T47D (cell line): ENCODE data around the gene KPTN.

Source experiments
- DNase-seq, 2 experiments: peaks; one replicate each; pipeline versions ENCODE4 v3.0.0 to v3.0.0-alpha.2; 2011 to 2012; ENCODE audit warnings: low read depth in 1 of 2, low spot score in 1 of 2
- JUND ChIP-seq: IDR thresholded peaks from 2 replicates; pipeline ENCODE4 v1.6.1; 2012; ENCODE audit warnings: low read depth
- in situ Hi-C: cut with HindIII; loops from 2 replicates; pipeline ENCODE4 v1.10.0; 2016; ENCODE audit warnings: low sequenced_read_pairs, low pct_unique_long_range_greater_than_20kb

The KPTN gene

GRCh38 chr19:47514151-47514868 is 30.3 kb upstream of the KPTN start:
- DNase-seq: no peak
- no peak for TF ChIP-seq JUND
- in situ Hi-C loops: no loop called here

GRCh38 chr19:47512948-47513319 is 28.9 kb upstream of the KPTN start:
- DNase-seq: no peak
- in situ Hi-C loops: no loop called here
- no peak for TF ChIP-seq JUND

DNA sequence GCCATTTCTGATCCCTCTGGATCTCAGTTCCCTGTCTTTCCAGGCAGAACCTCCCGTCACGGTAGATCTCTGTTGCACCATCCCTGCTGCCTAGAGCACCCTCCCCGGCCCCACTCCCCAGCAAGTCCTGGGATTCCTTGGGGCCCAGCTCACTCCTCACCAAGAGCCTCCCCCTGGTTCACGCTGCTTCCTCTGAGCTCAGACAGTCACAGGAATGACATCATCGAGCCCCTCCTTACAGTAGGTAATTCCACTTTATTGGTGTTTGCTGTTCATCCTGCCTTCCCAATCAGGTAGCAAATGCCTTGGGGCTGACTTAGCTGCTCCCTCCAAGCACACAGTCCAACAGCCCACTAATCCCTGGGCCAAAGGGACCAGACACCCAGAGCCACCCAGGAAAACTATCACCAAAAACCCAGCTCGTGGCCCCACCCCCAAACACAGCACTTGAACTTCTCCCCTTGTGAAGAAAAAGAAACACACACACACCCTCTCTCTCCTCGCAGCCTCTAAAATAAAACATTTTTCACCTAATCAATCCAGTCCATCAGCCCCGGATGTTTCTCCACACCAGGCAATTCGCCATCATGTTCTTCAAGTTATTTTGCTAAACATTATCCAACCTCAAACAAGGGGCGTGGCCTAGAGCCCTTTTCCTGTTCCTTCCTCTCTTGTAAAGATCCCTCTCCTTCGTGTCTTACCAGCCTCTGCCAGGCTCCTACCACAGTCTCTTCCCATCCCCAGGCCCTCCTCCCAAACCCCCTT is 28.3 kb upstream of the KPTN start:
- in situ Hi-C loops: no loop called here

GRCh38 chr19:47511681-47512080 is 27.7 kb upstream of the KPTN start:
- in situ Hi-C loops: no loop called here
- peak in 1 of 2 experiments; percentile 27 for DNase-seq
- no peak for TF ChIP-seq JUND

More for the DNA sequence above, 28.3 kb upstream of the KPTN start:
- peak in 1 of 2 experiments; percentile 78 for DNase-seq
- TF ChIP-seq JUND: no peak

DNA sequence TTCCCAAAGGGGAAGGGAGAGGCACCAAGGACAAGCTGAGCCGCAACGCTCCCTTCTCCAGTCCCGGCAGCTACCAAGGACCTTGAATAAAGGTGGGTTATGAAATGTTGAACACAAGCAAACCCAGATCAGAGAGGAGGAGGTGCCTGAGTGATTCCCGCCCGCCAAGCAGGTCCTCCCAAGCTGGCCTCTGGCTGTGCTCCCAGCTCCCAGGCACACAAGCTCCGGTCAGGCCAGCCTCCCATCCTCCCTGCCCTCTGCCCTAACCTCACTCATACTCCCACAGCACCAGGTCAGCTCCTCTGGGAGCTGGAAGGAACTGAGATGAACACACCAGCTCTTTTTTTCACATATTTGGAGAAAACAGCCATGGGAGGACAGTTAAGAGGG is 27.1 kb upstream of the KPTN start:
- TF ChIP-seq JUND: no peak
- DNase-seq: peak in 1 of 2 experiments; percentile 65
- in situ Hi-C loops: no loop called here

DNA sequence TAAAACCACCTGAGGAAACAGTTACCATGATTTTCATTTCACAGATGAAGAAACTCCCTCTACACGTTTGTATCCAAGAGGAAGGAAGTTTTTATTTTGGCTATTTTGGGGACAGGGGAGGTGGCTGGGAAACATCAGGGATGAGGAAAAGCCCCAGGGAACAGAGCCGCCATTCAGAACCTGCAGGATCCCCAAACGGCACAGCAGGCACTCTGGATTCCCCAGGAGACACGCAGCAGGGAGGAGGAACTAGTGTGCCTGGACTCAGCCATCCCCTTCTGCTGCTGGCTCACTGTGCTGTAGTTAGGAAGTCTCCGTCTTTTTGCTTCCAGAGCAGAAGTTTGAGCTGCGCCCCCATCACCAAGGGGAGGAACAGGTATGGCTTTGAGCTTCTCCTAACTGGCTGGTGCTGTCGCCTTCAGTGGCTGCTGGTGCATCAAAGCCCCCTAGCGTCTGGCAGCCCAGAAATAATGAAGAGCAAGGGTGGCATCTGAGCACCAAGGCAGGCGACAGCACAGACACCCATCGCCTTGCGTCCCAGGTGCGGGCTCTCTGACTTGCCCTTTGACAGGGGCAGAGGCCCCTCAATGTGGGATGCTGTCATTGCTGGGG is 26.6 kb upstream of the KPTN start:
- in situ Hi-C loops: no loop called here
- no peak for TF ChIP-seq JUND
- DNase-seq: peak in 1 of 2 experiments; percentile 22

DNA sequence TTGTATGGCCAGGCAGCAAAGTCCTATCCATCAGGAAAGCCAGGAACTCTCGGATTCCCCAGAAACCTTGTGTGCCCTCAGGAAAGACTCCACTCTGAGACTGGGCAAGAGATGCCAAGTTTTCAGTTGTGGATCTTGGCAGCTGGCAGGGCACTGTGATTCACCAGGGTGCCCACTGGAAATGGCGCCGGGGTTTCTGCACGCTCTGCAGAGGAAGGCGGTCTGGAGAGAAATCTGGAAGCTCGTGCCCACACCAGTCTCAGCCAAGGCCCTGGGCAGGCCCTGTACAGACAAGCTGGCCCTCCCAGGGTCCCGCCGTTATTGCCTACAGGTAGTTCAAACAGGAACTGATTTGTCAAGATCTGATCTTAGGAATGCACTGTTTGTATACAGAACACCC is 26.0 kb upstream of the KPTN start:
- TF ChIP-seq JUND: no peak
- peak in 1 of 2 experiments; percentile 76 for DNase-seq
- in situ Hi-C loops: no loop called here

- in situ Hi-C loops: no loop called here
- no peak for TF ChIP-seq JUND
- DNase-seq: no peak
Observed at GRCh38 chr19:47509170-47509847, 25.3 kb upstream of the KPTN start.

DNA sequence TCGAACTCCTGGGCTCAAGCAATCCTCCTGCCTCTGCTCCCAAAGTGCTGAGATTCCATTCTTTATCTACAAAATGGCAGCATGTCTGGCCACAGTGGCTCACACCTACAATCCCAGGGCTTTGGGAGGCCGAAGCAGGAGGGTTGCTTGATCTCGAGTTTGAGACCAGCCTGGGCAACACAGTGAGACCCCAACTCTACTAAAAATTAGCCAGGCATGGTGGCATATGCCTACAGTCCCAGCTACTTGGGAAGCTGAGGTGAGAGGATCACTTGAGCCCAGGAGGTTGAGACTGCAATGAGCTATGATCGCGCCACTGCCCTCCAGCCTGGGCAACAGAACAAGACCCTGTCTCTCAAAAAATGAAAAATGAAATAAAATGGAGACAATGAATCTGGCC is 24.7 kb upstream of the KPTN start:
- no peak for TF ChIP-seq JUND
- in situ Hi-C loops: no loop called here
- no peak for DNase-seq

DNA sequence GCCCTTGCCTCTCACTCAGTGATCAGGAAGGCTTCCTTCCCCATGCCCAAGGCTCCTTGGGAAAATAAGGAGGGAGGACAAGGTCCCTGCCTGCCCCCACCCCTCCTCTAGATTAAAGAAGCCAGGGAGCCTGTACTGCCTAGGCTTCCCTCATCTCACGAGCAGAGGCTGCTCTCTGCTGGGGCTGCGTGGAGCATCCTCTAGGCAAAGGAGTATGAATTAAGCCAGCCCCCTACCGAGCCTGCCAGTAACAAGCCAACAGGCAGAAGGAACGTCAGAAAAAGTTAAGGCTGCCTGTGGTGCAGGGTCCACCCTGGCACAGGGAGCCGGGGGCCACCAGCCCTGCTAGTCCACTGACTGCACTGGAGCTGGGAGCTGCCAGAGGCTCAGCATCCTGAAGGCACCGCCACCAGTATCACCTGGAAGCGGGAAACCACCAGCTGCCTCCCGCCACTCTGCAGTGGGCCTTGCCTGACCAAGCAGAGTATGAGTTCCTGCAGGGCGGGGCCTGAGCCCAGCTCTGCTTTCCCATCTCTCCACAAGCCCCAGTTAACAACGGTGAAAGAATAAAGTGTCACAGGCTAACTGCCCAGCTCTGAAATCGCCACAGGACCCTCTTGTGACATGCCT is 24.0 kb upstream of the KPTN start:
- in situ Hi-C loops: no loop called here
- DNase-seq: peak in 1 of 2 experiments; percentile 58
- TF ChIP-seq JUND: no peak

GRCh38 chr19:47507012-47507411 is 23.0 kb upstream of the KPTN start:
- peak; percentile 41 to 90 for DNase-seq
- in situ Hi-C loops: no loop called here
- no peak for TF ChIP-seq JUND

- no peak for TF ChIP-seq JUND
- no peak for DNase-seq
- in situ Hi-C loops: no loop called here
Observed at GRCh38 chr19:47506459-47506858, 22.4 kb upstream of the KPTN start.
